Astrocyte (in vitro differentiated cells and primary cell): ENCODE measurements around the gene SERPINB6. TPM values are rescaled to one million over a fixed set of nuclear protein-coding genes. Genes with fewer than 3 reads are reported as not detected.

Experiments used
- DNase-seq: peaks from one replicate; pipeline ENCODE4 v3.0.0-alpha.2; 2010; ENCODE audit warnings: low read depth
- FAIRE-seq: peaks from 2 replicates; lab custom pipeline; 2011; peaks lifted over from hg19 to GRCh38; lab: Jason Lieb, UNC
- H2AFZ ChIP-seq: 2 replicates; pipeline ENCODE4 v1.6.0; 2012; ENCODE audit warnings: low read depth, low read length, inconsistent platforms
- H3K27ac ChIP-seq: 2 replicates; pipeline ENCODE4 v1.5.1; 2011; ENCODE audit warnings: low read depth, low read length, inconsistent platforms
- H3K27me3 ChIP-seq: 2 replicates; pipeline ENCODE4 v1.6.0; 2011; ENCODE audit warnings: low read length, inconsistent platforms; ENCODE audit not compliant: insufficient read depth
- H3K36me3 ChIP-seq: 2 replicates; pipeline ENCODE4 v1.5.1; 2011; ENCODE audit warnings: low read length, inconsistent platforms; ENCODE audit not compliant: insufficient read depth
- H3K4me1 ChIP-seq: 2 replicates; pipeline ENCODE4 v1.5.1; 2011; ENCODE audit warnings: low read length, inconsistent platforms; ENCODE audit not compliant: insufficient read depth
- H3K4me2 ChIP-seq: 2 replicates; pipeline ENCODE4 v1.6.0; 2012; ENCODE audit warnings: low read length, inconsistent platforms
- H3K4me3 ChIP-seq: 2 replicates; pipeline ENCODE4 v1.5.1; 2011; ENCODE audit warnings: low read depth, mild to moderate bottlenecking, low read length, inconsistent platforms; ENCODE audit not compliant: insufficient read depth
- H3K79me2 ChIP-seq: 2 replicates; pipeline ENCODE4 v1.6.0; 2012; ENCODE audit warnings: mild to moderate bottlenecking, low read length, inconsistent platforms; ENCODE audit not compliant: insufficient read depth
- H3K9ac ChIP-seq: 2 replicates; pipeline ENCODE4 v1.6.0; 2012; ENCODE audit warnings: mild to moderate bottlenecking, low read length, inconsistent platforms
- H3K9me3 ChIP-seq: 2 replicates; pipeline ENCODE4 v1.5.1; 2012; ENCODE audit warnings: low read depth, mild to moderate bottlenecking, low read length, inconsistent platforms; ENCODE audit not compliant: insufficient read depth
- H4K20me1 ChIP-seq: 2 replicates; pipeline ENCODE4 v1.6.0; 2012; ENCODE audit warnings: low read length, inconsistent platforms; ENCODE audit not compliant: insufficient read depth
- H3K27ac Mint-ChIP-seq: one replicate; pipeline ENCODE4 v1.8.0; 2021; ENCODE audit warnings: mild to moderate bottlenecking, mixed read lengths; ENCODE audit not compliant: unreplicated experiment
- H3K27me3 Mint-ChIP-seq: one replicate; pipeline ENCODE4 v1.8.0; 2021; ENCODE audit warnings: low read depth, mixed read lengths; ENCODE audit not compliant: unreplicated experiment
- H3K36me3 Mint-ChIP-seq: one replicate; pipeline ENCODE4 v1.8.0; 2021; ENCODE audit warnings: low read depth, mixed read lengths; ENCODE audit not compliant: unreplicated experiment
- H3K4me1 Mint-ChIP-seq: one replicate; pipeline ENCODE4 v1.8.0; 2021; ENCODE audit warnings: low read depth, mixed read lengths; ENCODE audit not compliant: unreplicated experiment
- H3K4me3 Mint-ChIP-seq: one replicate; pipeline ENCODE4 v1.8.0; 2021; ENCODE audit warnings: mild to moderate bottlenecking, moderate library complexity, mixed read lengths; ENCODE audit not compliant: unreplicated experiment
- H3K9me3 Mint-ChIP-seq: one replicate; pipeline ENCODE4 v1.8.0; 2021; ENCODE audit warnings: mild to moderate bottlenecking, mixed read lengths; ENCODE audit not compliant: unreplicated experiment
- CTCF ChIP-seq: IDR thresholded peaks from 2 replicates; pipeline ENCODE4 v1.5.1; 2011; ENCODE audit warnings: low read depth, mild to moderate bottlenecking, inconsistent platforms, low read length, moderate library complexity; ENCODE audit not compliant: insufficient read depth
- EZH2 ChIP-seq: IDR thresholded peaks from 2 replicates; pipeline ENCODE4 v1.6.1; 2012; ENCODE audit warnings: mild to moderate bottlenecking, low read length, inconsistent platforms; ENCODE audit not compliant: insufficient read depth
- total RNA-seq: library from RNA; stranded (reverse); gene quantifications from 2 replicates; pipeline ENCODE4 v1.2.1, GENCODE V29; 2021

SERPINB6 gene
- total RNA-seq, 1 donor from 2014 or later, result 68.4 TPM

GRCh38 chr6:2959909-2960719 lies 11.3 kb downstream of the SERPINB6 start:
- H3K27me3 Mint-ChIP-seq, result no peaks in the 10 kb centered on the region
- H3K9ac ChIP-seq, result peak overlapping the region; percentile 46
- no peaks in the 10 kb centered on the region for H3K9me3 ChIP-seq
- DNase-seq (peak; percentile 78), FAIRE-seq (no peak)
- H3K27ac Mint-ChIP-seq, result peak overlapping the region; percentile 55
- no peak for TF ChIP-seq EZH2
- TF ChIP-seq CTCF, result no peak
- peak overlapping the region; percentile 52 for H3K27ac ChIP-seq
- H3K36me3 ChIP-seq, result no peaks in the 10 kb centered on the region
- H3K4me3 Mint-ChIP-seq, result peak overlapping the region; percentile 37
- H3K79me2 ChIP-seq, result peaks cover 74% of the 10 kb centered on the region
- H3K36me3 Mint-ChIP-seq, result peaks cover 10% of the 10 kb centered on the region
- H3K9me3 Mint-ChIP-seq, result no peaks in the 10 kb centered on the region
- peaks cover 18% of the 10 kb centered on the region for H3K4me1 Mint-ChIP-seq
- H2AFZ ChIP-seq, result no peak overlapping the region
- peaks cover 7% of the 10 kb centered on the region for H4K20me1 ChIP-seq
- peak overlapping the region; percentile 63 for H3K4me2 ChIP-seq
- H3K4me1 ChIP-seq, result peaks cover 16% of the 10 kb centered on the region
- H3K27me3 ChIP-seq, result no peaks in the 10 kb centered on the region
- no peak overlapping the region for H3K4me3 ChIP-seq

GRCh38 chr6:2958776-2959175 lies 12.6 kb downstream of the SERPINB6 start:
- no peaks in the 10 kb centered on the region for H3K27me3 Mint-ChIP-seq
- H3K36me3 ChIP-seq, result no peaks in the 10 kb centered on the region
- H3K9ac ChIP-seq, result no peak overlapping the region
- no peaks in the 10 kb centered on the region for H3K9me3 ChIP-seq
- H3K27ac ChIP-seq, result no peak overlapping the region
- peaks cover 62% of the 10 kb centered on the region for H3K79me2 ChIP-seq
- H3K4me3 ChIP-seq, result no peak overlapping the region
- no peak overlapping the region for H2AFZ ChIP-seq
- TF ChIP-seq EZH2 (no peak), CTCF (no peak)
- H3K4me1 ChIP-seq, result peaks cover 16% of the 10 kb centered on the region
- no peak overlapping the region for H3K4me2 ChIP-seq
- no peak overlapping the region for H3K27ac Mint-ChIP-seq
- no peak overlapping the region for H3K4me3 Mint-ChIP-seq
- peaks cover 18% of the 10 kb centered on the region for H3K4me1 Mint-ChIP-seq
- no peak for DNase-seq
- peaks cover 7% of the 10 kb centered on the region for H4K20me1 ChIP-seq
- H3K9me3 Mint-ChIP-seq, result no peaks in the 10 kb centered on the region
- H3K27me3 ChIP-seq, result no peaks in the 10 kb centered on the region
- peaks cover 12% of the 10 kb centered on the region for H3K36me3 Mint-ChIP-seq
- FAIRE-seq, result no peak

- no peak overlapping the region for H3K9ac ChIP-seq
- no peak overlapping the region for H3K4me3 ChIP-seq
- H3K4me2 ChIP-seq, result no peak overlapping the region
- Mint-ChIP-seq H3K27ac (no peak overlapping the region), H3K9me3 (no peaks in the 10 kb centered on the region), H3K36me3 (peaks cover 12% of the 10 kb centered on the region), H3K4me3 (no peak overlapping the region), H3K4me1 (peaks cover 18% of the 10 kb centered on the region), H3K27me3 (no peaks in the 10 kb centered on the region)
- no peak overlapping the region for H3K27ac ChIP-seq
- no peaks in the 10 kb centered on the region for H3K27me3 ChIP-seq
- peaks cover 57% of the 10 kb centered on the region for H3K79me2 ChIP-seq
- H3K4me1 ChIP-seq, result peaks cover 16% of the 10 kb centered on the region
- H3K9me3 ChIP-seq, result no peaks in the 10 kb centered on the region
- DNase-seq (no peak), FAIRE-seq (no peak)
- H3K36me3 ChIP-seq, result no peaks in the 10 kb centered on the region
- no peak overlapping the region for H2AFZ ChIP-seq
- TF ChIP-seq EZH2, result no peak
- TF ChIP-seq CTCF, result no peak
- peaks cover 7% of the 10 kb centered on the region for H4K20me1 ChIP-seq
Observed at GRCh38 chr6:2958331-2958711, 13.0 kb downstream of the SERPINB6 start.
